Measurements from ENCODE around the gene RRM1.
"Not testable (repeated sequence)": the region's sequence is repeated elsewhere in the genome, so short reads cannot be mapped to it uniquely, and the experiment has no call there.

The RRM1 gene

DNA sequence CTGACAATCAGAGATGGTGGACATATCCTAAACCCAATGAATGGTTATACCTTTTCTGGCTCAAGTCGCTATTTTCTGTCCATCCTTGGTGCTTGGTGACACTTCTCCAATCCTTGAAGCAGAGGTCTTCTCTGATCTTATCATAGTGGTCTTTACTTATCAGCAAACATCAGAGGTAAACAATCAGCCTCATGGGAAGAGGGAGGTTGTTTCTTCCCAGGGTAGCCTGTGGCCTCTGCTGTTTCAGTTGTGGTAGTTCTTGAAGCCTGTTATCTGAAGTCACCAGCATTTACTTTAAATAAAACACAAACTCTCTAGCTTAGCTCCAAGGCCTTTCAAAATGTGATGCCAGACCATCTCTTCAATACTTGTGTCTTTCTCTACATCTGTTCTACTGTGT, 66.7 kb downstream of the RRM1 start:
- Histone ChIP-seq H3K9ac (ENCODE audit: low read length) (no peak overlapping the region), H3K4me3 (ENCODE audit: low read length) (no peak overlapping the region), H3K36me3 (ENCODE audit: control insufficient read depth, insufficient read depth, low read length) (no peaks in the 10 kb centered on the region), H3K4me1 (ENCODE audit: control insufficient read depth, insufficient read depth, low read length) (no peaks in the 10 kb centered on the region), H3K27me3 (ENCODE audit: control insufficient read depth, insufficient read depth, low read length) (no peaks in the 10 kb centered on the region), H3K27ac (ENCODE audit: low read depth, low read length) (no peak overlapping the region)

GRCh38 chr11:4164884-4165590, 70.4 kb downstream of the RRM1 start:
- Histone ChIP-seq H3K4me1 (ENCODE audit: control insufficient read depth, insufficient read depth, low read length) (no peaks in the 10 kb centered on the region), H3K27me3 (ENCODE audit: control insufficient read depth, insufficient read depth, low read length) (no peaks in the 10 kb centered on the region), H3K36me3 (ENCODE audit: control insufficient read depth, insufficient read depth, low read length) (no peaks in the 10 kb centered on the region), H3K4me3 (ENCODE audit: low read length) (no peak overlapping the region), H3K27ac (ENCODE audit: low read depth, low read length) (no peak overlapping the region), H3K9ac (ENCODE audit: low read length) (no peak overlapping the region)

- Histone ChIP-seq H3K27me3 (ENCODE audit: control insufficient read depth, insufficient read depth, low read length) (no peaks in the 10 kb centered on the region), H3K27ac (ENCODE audit: low read depth, low read length) (no peak overlapping the region), H3K36me3 (ENCODE audit: control insufficient read depth, insufficient read depth, low read length) (no peaks in the 10 kb centered on the region)
Measured at GRCh38 chr11:4167292-4167691, 72.7 kb downstream of the RRM1 start.

GRCh38 chr11:4167758-4168157, 73.2 kb downstream of the RRM1 start:
- Histone ChIP-seq H3K27ac (ENCODE audit: low read depth, low read length) (no peak overlapping the region), H3K4me1 (ENCODE audit: control insufficient read depth, insufficient read depth, low read length) (no peaks in the 10 kb centered on the region), H3K9ac (ENCODE audit: low read length) (no peak overlapping the region), H3K27me3 (ENCODE audit: control insufficient read depth, insufficient read depth, low read length) (no peaks in the 10 kb centered on the region), H3K36me3 (ENCODE audit: control insufficient read depth, insufficient read depth, low read length) (no peaks in the 10 kb centered on the region), H3K4me3 (ENCODE audit: low read length) (no peak overlapping the region)

More at GRCh38 chr11:4167292-4167691, 72.7 kb downstream of the RRM1 start:
- Histone ChIP-seq H3K4me3 (ENCODE audit: low read length) (no peak overlapping the region), H3K4me1 (ENCODE audit: control insufficient read depth, insufficient read depth, low read length) (no peaks in the 10 kb centered on the region), H3K9ac (ENCODE audit: low read length) (no peak overlapping the region)

DNA sequence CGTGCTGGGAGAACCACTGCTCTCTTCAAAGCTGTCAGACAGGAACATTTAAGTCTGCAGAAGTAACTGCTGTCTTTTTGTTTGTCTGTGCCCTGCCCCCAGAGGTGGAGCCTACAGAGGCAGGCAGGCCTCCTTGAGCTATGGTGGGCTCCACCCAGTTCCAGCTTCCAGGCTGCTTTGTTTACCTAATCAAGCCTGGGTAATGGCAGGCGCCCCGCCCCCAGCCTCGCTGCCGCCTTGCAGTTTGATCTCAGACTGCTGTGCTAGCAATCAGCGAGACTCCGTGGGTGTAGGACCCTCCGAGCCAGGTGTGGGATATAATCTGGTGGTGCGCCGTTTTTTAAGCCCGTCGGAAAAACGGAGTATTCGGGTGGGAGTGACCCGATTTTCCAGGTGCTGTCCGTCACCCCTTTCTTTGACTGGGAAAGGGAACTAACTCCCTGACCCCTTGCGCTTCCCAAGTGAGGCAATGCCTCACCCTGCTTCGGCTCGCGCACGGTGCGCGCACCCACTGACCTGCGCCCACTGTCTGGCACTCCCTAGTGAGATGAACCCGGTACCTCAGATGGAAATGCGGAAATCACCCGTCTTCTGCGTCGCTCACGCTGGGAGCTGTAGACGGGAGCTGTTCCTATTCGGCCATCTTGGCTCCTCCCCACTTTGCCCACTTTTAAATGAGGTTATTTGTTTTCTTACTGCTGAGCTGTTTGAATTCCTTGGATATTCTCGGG, 81.2 kb downstream of the RRM1 start:
- not testable (repeated sequence) for H3K4me3 ChIP-seq (ENCODE audit: low read length)

DNA sequence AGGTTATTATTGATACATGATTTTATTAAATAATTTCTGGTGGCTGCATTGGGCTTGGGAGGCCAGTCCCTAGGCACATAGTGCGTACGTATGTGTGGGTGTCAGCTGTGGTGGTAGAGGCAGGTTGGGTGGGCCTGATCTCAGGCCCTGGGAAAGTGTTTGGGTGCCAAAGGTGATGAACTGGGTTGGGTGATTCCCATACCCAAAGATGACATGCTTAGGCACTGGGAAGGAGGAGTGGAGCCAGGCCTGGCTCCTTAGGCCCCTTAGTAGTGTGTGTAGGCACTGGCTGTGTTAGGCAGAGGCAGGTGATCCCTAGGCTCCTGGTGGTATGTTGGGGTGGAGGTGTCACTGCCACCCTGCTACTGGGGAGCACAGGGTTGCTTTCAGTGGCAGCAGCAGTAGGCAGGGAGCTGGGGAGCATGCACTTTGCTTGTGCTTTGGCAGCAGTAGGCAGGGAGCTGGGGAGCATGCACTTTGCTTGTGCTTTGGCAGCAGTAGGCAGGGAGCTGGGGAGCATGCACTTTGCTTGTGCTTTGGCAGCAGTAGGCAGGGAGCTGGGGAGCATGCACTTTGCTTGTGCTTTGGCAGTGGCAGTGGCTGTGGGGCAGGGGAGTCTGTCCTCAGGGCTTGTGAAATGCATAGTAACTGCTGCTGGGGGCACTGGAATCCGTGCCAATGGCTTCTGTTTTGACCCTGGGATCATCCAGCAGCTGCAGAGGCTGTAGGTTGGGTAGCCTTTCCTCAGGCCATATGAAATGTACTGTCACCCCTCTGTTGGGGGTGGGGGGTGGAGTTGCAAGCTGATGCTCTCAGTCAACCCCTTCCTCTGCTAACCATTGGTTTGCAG, 84.4 kb downstream of the RRM1 start:
- Histone ChIP-seq H3K36me3 (ENCODE audit: control insufficient read depth, insufficient read depth, low read length) (no peaks in the 10 kb centered on the region), H3K27ac (ENCODE audit: low read depth, low read length) (no peak overlapping the region), H3K9ac (ENCODE audit: low read length) (no peak overlapping the region), H3K4me3 (ENCODE audit: low read length) (no peak overlapping the region), H3K4me1 (ENCODE audit: control insufficient read depth, insufficient read depth, low read length) (no peaks in the 10 kb centered on the region), H3K27me3 (ENCODE audit: control insufficient read depth, insufficient read depth, low read length) (no peaks in the 10 kb centered on the region)

More for the DNA sequence above, 81.2 kb downstream of the RRM1 start:
- H3K9ac ChIP-seq (ENCODE audit: low read length); H3K27ac ChIP-seq (ENCODE audit: low read depth, low read length); H3K27me3 ChIP-seq (ENCODE audit: control insufficient read depth, insufficient read depth, low read length); H3K36me3 ChIP-seq (ENCODE audit: control insufficient read depth, insufficient read depth, low read length); H3K4me1 ChIP-seq (ENCODE audit: control insufficient read depth, insufficient read depth, low read length): not testable (repeated sequence)

DNA sequence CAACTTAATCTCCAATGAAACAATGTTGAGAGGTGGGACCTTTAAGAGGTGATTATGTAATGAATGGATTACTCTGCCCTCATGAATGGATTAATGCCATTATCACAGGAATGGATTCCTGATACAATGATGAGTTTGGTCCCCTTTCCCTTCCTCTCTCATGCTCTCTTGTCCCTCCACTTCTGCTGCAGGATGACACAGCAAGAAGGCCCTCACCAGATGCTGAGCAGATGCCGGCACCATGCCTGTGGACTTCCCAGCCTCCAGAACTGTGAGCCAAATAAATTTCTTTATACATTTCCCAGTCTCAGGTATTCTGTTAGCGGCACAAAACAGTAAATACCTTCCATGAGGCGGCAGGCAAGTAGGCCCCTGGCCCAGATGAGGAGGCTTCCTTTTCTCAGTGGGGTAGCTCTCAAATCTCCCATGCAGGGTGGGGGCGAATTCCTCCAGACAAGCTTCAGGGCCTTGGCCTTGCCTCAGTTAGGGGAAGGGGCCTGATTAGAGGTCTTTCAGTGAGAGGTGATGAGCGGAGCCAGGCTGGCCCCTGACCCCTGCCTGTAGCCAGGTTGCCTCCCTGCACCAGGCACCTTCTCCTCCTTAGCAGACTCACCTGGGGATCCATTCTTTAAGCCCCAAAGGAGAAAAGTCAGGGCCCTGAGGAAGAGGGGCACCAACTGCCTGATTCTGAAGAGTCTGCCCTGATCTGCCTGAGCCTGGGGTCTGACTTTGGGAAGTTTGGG, 86.0 kb downstream of the RRM1 start:
- Histone ChIP-seq H3K36me3 (ENCODE audit: control insufficient read depth, insufficient read depth, low read length) (no peaks in the 10 kb centered on the region), H3K9ac (ENCODE audit: low read length) (no peak overlapping the region), H3K27ac (ENCODE audit: low read depth, low read length) (no peak overlapping the region), H3K4me3 (ENCODE audit: low read length) (no peak overlapping the region), H3K4me1 (ENCODE audit: control insufficient read depth, insufficient read depth, low read length) (peaks cover 3% of the 10 kb centered on the region), H3K27me3 (ENCODE audit: control insufficient read depth, insufficient read depth, low read length) (no peaks in the 10 kb centered on the region)

GRCh38 chr11:4181782-4182721, 87.5 kb downstream of the RRM1 start:
- no peak overlapping the region for H3K9ac ChIP-seq (ENCODE audit: low read length)
- no peak overlapping the region for H3K27ac ChIP-seq (ENCODE audit: low read depth, low read length)
- H3K36me3 ChIP-seq (ENCODE audit: control insufficient read depth, insufficient read depth, low read length) = no peaks in the 10 kb centered on the region
- H3K27me3 ChIP-seq (ENCODE audit: control insufficient read depth, insufficient read depth, low read length) = no peaks in the 10 kb centered on the region
- H3K4me3 ChIP-seq (ENCODE audit: low read length) = no peak overlapping the region
- peaks cover 3% of the 10 kb centered on the region for H3K4me1 ChIP-seq (ENCODE audit: control insufficient read depth, insufficient read depth, low read length)

- Histone ChIP-seq H3K27me3 (ENCODE audit: control insufficient read depth, insufficient read depth, low read length) (no peaks in the 10 kb centered on the region), H3K4me1 (ENCODE audit: control insufficient read depth, insufficient read depth, low read length) (peaks cover 3% of the 10 kb centered on the region), H3K4me3 (ENCODE audit: low read length) (no peak overlapping the region), H3K36me3 (ENCODE audit: control insufficient read depth, insufficient read depth, low read length) (no peaks in the 10 kb centered on the region), H3K27ac (ENCODE audit: low read depth, low read length) (no peak overlapping the region), H3K9ac (ENCODE audit: low read length) (no peak overlapping the region)
Measured at GRCh38 chr11:4183410-4184057, 88.9 kb downstream of the RRM1 start.

GRCh38 chr11:4184163-4184916, 89.7 kb downstream of the RRM1 start:
- no peaks in the 10 kb centered on the region for H3K36me3 ChIP-seq (ENCODE audit: control insufficient read depth, insufficient read depth, low read length)
- peak overlapping the region; percentile 49 for H3K27ac ChIP-seq (ENCODE audit: low read depth, low read length)
- H3K9ac ChIP-seq (ENCODE audit: low read length) = peak overlapping the region; percentile 2
- H3K4me3 ChIP-seq (ENCODE audit: low read length) = no peak overlapping the region
- H3K4me1 ChIP-seq (ENCODE audit: control insufficient read depth, insufficient read depth, low read length) = peaks cover 3% of the 10 kb centered on the region
- H3K27me3 ChIP-seq (ENCODE audit: control insufficient read depth, insufficient read depth, low read length) = no peaks in the 10 kb centered on the region

Measured in rectal smooth muscle tissue (tissue), 1 donor.